ENCODE measurements around the gene HCST.
"Not testable (repeated sequence)": the region's sequence is repeated elsewhere in the genome, so short reads cannot be mapped to it uniquely, and the experiment has no call there.

Gene HCST

DNA sequence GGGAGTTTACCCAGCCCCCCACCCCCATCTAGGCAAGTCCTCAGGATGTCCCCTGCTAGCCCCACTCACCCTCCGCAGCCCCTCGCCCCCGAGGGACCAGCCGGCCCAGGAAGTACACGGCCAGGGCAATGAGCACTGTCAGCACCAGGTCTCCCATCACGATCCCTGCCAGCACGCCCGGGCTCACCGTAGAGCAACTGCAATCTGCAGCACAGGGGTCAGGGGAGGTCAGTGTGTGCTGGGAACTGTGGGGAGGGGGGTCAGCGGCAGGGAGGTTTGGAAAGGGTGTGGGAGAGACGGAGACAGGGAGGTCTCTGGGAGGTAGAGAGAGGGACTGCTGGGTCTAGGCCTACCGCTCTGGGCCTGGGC is 5.0 kb downstream of the HCST start:
- no peak for DNase-seq

GRCh38 chr19:35908010-35908441 is 5.7 kb downstream of the HCST start, which contains the start of gene TYROBP:
TSS of gene TYROBP (minus strand) at chr19:35908295. CDS start at chr19:35908228, 67 bp downstream.
- no peak for DNase-seq

GRCh38 chr19:35908973-35909683 is 6.8 kb downstream of the HCST start:
- no peak for DNase-seq

DNA sequence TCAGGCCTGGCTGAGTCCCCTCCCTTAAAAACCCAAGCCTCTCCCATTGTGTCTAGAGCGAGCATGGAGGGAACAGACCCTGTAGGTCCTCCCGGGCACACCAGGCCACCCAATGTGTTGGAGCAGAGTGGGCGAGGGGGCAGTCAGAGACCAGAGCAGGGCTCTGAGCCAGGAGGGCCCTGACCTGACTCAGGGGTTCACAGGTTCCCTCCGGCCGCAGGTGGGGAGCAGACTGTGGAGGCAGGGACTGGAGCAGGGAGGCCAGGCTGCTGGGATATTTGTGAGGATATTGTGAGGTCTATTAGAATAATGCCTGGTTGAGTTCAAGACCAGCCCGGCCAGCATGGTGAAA is 7.3 kb downstream of the HCST start:
- no peak for DNase-seq

DNA sequence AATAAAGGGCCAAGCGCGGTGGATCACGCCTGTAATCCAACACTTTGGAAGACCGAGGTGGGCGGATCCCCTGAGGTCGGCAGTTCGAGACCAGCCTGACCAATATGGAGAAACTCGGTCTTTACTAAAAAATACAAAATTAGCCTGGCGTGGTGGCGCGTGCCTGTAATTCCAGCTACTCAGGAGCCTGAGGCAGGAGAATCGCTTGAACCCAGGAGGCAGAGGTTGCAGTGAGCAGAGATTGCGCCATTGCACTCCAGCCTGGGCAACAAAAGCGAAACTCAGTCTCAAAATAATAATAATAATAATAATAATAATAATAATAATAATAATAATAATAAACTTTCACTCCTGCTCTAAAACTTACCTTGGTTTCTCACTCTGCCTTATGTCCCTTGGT is 8.0 kb downstream of the HCST start:
- DNase-seq: not testable (repeated sequence)

GRCh38 chr19:35911173-35911572 is 8.8 kb downstream of the HCST start:
- DNase-seq: no peak

DNA sequence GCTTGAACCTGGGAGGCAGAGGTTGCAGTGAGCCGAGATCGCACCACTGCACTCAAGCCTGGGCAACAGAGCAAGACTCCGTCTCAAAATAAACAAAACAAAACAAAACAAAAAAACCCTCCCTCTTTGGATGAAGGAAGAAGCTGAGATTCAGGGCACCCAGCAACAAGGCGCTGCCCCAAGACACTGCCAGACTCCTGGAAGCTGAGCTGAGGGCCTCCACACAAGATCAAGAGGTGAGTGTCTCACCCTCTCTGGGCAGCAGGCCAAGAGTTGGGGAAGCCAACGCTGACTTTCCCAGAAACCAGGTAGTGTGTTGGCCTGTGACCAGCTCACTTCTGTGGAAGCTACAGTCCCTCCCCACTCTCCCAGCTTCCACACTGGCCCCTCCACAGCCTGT is 9.5 kb downstream of the HCST start:
- no peak for DNase-seq

DNA sequence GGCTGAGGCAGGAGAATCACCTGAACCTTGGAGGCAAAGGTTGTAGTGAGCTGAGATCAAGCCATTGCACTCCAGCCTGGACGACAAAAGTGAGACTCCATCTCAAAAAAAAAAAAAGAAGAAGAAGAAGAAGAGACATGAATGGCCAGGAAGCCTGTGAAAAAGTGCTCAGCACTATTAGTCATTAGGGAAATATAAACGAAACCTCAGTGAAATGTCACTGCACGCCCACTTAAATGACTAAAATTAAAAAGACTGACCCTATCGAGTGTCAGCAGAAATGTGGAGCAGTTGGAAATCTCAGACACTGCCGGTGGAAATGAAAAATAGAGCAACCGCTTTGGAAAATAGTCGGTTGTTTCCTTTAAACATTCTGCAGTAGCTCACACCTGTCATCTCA is 11.3 kb downstream of the HCST start:
- DNase-seq: no peak

GRCh38 chr19:35915443-35915842 is 13.1 kb downstream of the HCST start:
- no peak for DNase-seq

- DNase-seq: no peak
Measured at GRCh38 chr19:35919306-35919705, 17.0 kb downstream of the HCST start.

DNA sequence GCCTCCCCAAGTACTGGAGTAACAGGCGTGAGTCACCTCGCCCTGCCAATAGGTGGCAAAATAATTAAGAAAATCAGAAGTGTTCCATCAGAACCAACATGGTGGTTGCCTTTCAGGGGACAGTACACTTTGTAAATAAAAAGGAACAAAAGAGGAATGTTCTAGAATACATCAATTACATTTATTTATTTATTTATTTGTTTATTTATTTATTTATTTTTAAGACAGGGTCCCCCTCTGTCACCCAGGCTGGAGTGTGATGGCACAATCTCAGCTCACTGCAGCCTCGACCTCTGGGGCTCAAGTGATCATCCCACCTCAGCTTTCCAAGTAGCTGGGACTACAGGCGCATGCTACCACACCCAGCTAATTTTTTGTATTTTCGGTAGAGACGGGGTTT is 18.7 kb downstream of the HCST start:
- DNase-seq: no peak

- no peak for DNase-seq
Measured at GRCh38 chr19:35925501-35925900, 23.2 kb downstream of the HCST start.

- no peak for DNase-seq
Measured at GRCh38 chr19:35928507-35928906, 26.2 kb downstream of the HCST start.

GRCh38 chr19:35929876-35930275 is 27.5 kb downstream of the HCST start:
- DNase-seq: no peak

DNA sequence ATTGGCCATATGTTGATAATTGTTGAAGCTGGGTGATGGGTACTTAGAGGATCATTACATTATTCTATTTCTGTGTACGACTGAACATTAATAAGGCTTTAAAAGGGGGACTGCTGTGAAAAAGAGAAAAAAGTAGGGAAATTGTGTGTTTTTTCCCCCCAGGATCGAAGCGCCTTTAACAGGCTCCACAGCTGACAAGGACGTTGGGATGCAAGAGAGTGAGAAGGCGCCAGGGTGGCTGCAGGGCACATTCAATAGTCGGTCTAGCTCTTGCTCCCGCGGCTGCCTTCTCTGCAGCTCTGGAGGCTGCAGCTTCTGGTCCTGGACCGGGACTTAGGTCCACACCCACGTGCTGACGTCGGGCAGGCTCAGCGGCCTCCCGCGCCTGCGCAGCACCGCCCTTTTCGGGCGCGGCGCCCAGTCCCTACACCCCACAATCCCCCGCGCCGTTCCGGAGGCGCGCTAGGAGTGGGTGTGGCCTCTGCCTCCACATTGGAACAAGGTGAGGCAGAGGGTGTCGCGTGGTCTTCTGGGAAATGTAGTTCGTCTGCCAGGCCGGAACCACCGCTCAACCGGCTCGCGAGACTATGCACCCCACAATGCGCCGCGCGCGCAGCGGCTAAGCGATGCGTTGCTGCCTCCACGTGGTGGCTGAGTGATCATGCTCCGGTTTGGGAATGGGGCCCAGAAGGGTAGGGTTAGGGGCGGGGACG is 29.0 kb downstream of the HCST start:
- DNase-seq: peak; percentile 99

GRCh38 chr19:35931874-35932202 is 29.5 kb downstream of the HCST start:
- no peak for DNase-seq

DNA sequence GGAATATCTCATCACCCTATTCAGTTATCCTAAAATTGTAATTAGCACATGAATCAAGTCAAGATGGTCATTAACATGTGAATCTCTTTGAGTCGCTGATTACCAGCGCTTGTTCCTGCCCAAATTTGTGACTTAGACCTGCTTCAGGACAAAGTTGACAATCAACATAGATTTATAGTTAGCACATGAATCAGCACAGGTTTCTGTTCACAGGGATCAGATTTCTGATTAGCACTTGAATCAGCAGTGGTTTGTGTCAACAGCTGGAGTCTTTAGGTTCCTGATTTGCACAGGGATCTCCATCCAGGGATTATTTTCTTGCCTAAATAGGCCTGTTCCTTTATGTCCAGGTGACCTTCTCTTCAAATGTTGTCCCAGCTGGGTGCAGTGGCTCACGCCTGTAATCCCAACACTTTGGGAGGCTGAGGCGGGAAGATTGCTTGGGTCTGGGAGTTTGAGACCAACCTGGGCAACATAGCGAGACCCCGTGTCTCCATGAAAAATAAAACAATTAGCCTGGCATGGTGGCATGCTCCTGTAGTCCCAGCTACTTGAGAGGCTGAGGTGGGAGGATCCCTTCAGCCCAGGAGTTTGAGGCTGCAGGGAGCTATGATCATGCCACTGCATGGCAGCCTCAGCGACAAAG is 30.1 kb downstream of the HCST start:
- DNase-seq: peak; percentile 33

DNA sequence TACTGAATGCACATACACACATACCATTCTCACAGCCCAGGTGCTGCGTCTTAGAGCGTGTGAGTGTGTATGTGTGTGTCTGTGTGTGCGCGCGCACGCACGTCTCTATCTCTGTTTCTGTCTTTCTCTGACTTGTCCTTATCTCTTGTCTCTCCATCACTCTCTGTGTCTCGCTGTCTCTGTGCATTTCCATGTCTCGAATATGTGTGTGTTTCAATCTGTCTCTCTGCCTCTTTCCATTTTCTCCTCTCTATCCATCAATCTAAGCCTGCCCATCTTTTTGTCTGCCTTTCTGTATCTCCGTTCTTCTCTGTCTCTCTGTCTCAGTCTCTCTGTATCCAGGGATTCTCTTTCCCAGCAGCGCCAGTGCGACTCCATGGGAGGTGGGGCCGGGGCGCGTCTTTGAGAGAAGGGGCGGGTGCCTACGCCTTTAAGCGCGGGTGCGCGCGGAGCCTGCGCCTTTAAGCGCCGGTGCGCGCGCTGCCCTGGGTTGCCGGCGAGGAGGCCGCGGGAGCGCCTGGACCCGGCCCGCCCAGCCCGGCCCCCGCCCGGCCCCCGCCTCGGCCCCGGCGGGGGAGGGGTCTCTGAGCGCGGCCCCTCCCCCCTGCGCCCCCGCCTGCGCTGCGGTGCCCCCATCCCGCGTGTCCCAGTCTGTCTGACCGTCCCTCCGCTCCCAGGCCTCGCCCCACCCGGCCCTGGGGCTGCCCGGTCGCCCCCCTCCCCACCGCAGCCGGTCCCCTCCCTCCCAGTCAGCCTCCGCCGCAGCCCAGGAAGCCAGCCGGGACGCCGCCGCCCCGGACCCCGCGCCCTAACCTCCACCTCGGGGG is 33.8 kb downstream of the HCST start, which contains the start of gene LRFN3:
TSS of gene LRFN3 (plus strand) at position 464 of the 827 bp plus-strand sequence. CDS start 3,052 bp downstream, outside the sequence.
- peak; percentile 80 for DNase-seq

DNA sequence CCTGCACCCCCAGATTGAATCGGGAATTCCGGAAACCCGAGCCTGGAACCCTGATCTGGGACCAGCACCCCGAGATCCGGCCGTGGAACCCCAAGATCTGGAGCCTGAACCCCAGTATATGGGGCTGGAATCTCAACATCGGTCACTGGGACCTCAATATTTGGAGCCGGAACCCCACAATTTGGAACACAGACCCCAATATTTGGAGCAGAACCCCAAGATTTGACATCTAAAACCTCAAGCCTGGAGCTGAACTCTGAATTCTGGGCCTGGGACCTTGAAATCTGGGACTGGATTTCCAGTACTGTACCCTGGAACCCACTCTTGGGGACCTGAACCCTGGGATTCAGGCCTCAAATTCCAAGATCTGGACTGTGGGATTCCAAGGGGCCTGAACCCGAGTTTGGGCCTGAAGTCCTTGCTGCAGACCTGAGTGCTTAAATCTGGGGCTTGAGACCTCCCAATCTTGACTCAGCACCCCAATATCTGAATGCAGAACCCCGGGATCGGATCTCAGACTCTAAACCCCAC is 34.5 kb downstream of the HCST start:
- no peak for DNase-seq

DNA sequence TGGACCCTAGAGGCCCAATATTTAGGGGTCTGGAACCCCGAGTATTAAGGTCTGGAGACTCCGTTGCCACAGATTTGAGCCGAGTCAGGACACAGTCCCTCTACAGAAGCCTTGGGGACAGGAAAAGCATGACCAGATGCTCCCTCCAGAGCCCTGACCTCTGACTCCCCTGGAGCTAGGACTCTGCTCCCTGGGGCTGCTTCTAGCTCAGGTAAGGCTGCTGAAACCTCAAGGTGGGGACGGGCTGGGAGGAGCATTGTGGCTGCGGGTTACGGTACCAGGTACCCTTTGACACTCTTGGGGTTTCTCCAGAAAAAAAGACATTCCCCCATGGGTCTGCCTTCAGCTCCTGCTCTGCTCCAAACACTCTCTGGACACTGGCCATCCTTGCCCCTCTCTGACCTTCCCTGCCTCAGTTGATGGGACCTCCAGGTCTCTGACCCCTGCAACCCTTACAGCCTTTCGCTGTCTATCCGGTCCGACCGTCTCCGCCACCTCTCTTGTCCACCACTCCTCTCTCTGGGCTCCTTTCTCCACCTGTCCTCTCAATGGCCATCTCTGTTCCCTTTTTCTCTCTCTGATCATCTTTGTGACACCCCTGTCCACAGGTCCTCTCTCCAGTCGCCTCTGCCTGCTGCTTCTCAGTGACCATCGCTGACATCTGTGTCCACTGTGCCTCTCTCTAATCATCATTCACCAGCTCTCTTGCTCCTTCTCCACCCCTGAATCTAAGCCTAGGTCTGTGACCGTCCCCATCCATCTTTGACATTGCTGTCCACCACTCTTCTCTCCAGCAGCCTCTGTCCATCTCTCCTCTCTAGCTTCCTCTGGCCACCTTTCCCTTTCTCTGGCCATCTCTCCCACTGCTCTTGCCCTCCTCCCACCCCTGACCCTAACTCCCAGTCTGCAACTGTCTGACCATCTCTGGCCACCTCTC is 35.3 kb downstream of the HCST start:
- DNase-seq: no peak

DNA sequence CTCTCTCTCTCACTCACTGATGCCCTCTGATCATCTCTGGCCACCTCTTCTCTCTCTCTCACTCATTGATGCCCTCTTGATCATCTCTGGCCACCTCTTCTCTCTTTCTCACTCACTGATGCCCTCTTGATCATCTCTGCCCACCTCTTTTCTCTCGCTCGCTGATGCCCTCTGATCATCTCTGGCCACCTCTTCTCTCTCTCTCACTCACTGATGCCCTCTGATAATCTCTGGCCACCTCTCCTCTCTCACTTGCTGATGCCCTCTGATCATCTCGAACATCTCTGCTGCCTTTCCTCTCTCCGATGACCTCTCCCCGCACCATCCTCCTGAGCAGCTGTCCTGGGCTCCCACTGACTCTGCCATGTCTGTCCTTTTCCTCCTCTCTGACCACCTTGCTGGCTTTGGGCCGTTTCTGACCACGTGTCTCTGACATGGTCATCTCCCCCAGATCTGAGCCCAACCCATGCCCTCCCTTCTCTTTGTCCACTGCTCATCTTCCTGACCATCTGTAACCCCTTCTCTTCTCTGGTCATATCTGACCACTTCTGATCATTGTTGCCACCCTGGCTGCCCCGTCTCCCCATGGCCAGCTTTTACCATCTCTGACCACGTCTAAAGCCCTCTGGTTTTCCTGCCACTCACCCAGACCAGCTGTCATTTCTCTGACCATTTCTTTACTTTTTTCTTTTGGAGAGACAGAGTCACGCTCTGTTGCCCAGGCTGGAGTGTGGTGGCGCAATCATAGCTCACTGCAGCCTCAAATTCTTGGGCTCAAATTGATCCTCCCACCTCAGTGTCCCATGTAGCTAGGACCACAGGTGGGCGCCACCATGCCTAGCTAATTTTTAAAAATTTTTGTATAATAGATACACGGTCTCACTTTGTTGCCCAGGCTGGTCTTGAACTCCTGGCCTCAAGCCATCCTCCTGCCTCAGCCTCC is 36.2 kb downstream of the HCST start:
- DNase-seq: no peak

Measured in NCI-H2171 treated with DMSO at 0.1 percent for 48 hours (cell line).